Astrocyte of the cerebellum (primary cell): ENCODE results near the gene CGAS.
"Not testable (repeated sequence)": the region's sequence is repeated elsewhere in the genome, so short reads cannot be mapped to it uniquely, and the experiment has no call there.

Source experiments
- DNase-seq: peaks from one replicate; pipeline ENCODE4 v3.0.0-alpha.2; 2011; ENCODE audit warnings: low read depth
- H3K4me3 ChIP-seq: 2 replicates; pipeline ENCODE4 v1.5.1; 2011; ENCODE audit warnings: mild to moderate bottlenecking, low read depth, low read length, moderate library complexity
- in situ Hi-C: cut with HindIII; loops from 2 replicates; pipeline ENCODE4 v1.10.0; 2017; ENCODE audit warnings: low sequenced_read_pairs
- TF ChIP-seq, protein P1 (sequence below): IDR thresholded peaks from 2 replicates; pipeline ENCODE4 v1.5.1; 2012; ENCODE audit warnings: low read length, low read depth, moderate library complexity, mild to moderate bottlenecking; ENCODE audit errors: missing control alignments

The CGAS gene

GRCh38 chr6:73476723-73477122, 24.6 kb upstream of the CGAS start:
- no peak overlapping the region for H3K4me3 ChIP-seq
- in situ Hi-C loops: no loop called here
- TF ChIP-seq, protein P1, sequence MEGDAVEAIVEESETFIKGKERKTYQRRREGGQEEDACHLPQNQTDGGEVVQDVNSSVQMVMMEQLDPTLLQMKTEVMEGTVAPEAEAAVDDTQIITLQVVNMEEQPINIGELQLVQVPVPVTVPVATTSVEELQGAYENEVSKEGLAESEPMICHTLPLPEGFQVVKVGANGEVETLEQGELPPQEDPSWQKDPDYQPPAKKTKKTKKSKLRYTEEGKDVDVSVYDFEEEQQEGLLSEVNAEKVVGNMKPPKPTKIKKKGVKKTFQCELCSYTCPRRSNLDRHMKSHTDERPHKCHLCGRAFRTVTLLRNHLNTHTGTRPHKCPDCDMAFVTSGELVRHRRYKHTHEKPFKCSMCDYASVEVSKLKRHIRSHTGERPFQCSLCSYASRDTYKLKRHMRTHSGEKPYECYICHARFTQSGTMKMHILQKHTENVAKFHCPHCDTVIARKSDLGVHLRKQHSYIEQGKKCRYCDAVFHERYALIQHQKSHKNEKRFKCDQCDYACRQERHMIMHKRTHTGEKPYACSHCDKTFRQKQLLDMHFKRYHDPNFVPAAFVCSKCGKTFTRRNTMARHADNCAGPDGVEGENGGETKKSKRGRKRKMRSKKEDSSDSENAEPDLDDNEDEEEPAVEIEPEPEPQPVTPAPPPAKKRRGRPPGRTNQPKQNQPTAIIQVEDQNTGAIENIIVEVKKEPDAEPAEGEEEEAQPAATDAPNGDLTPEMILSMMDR: no peak
- no peak for DNase-seq

DNA sequence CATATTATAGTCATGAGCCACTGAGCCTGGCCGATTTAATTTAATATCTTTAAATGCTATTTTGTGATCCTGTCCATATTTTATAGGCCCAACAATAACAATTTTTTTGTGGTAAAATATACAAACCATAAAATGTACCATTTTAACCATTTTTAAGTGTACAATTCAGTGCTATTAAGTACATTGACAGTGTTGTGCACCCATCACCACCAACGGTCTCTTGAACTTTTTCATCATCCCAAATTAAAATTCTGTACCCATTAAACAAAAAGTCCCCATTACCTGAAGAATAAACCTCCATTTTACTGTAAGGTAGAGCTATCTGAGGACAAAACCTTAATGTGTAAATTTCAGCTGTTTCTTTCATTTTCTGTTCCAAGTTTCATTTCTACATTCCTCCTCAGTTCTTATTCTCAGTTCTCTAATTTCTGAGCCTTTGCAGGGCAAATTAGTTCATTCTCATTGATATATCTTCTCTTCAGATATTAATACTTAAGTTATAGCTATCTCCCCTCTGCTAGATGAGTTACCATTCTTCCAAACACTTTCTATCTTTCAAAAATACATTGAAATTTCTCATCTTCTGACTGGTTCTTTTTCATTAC, 19.7 kb upstream of the CGAS start:
- H3K4me3 ChIP-seq: no peak overlapping the region
- in situ Hi-C loops: no loop called here

DNA sequence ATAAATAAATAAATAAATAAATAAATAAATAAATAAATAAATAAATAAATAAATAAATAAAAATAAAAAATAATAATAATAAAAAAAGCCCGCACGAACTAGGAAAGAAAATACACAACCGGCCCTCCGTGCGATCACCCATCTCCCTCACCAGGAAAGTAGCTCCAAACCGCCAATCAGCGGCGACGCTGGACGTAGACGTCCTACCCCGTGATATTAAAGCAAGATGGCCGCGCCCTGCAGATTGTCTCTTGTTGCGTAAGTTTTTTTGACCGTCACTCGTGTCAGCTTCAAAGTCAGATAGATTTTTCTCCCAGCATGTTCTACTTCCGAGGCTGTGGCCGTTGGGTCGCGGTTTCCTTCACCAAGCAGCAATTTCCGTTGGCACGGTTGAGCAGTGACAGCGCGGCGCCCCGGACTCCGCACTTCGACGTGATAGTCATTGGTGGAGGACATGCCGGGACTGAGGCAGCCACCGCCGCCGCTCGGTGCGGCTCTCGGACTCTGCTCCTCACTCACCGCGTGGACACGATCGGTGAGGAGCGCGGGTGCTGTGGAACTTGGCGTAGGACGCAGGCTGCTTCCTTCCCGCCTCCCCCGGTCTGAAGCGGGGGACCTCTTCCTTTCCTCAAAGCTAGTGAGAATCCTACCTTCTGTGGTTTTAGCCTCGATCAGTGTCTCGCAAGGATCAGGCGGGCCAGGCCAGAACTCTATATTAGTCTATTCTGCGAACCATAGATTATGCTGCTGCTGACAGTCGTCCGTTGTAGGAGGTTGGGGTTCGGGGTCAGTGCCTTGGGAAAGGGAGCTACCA, 9.6 kb upstream of the CGAS start, which contains the start of gene MTO1:
MTO1 (plus strand) TSS at position 201 of the 814 bp plus-strand sequence; CDS start at position 319, 118 bp downstream.
- DNase-seq: peak; percentile 70
- in situ Hi-C loops: no loop called here
- TF ChIP-seq, protein P1: no peak
- peak within 1 kb of the TSS; percentile 91 for H3K4me3 ChIP-seq

More for the DNA sequence above, 19.7 kb upstream of the CGAS start:
- DNase-seq: no peak
- TF ChIP-seq, protein P1: no peak

GRCh38 chr6:73460056-73460455, 8.0 kb upstream of the CGAS start:
- DNase-seq: no peak
- TF ChIP-seq, protein P1: no peak
- no peak overlapping the region for H3K4me3 ChIP-seq
- in situ Hi-C loops: no loop called here

DNA sequence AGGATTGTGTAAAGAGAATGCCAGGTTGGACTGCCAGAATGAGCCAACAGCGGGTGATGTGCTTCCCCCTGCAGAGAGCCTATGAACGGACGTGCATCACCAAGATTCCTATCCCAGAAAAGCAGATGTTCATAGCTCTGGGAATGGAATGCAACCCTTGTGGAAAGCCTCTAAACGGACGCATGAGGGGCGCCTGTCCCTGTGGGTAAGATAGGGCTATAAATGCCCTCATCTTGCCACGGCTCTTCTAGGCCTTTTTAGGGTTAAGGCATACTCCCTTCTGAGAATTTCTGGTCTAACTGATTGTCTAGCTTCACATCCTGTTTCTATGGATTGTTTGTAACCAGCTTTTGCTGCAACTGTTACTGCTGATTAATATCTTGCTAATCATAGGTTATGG, 7.4 kb upstream of the CGAS start:
- H3K4me3 ChIP-seq, in situ Hi-C loops, DNase-seq: not testable (repeated sequence)

DNA sequence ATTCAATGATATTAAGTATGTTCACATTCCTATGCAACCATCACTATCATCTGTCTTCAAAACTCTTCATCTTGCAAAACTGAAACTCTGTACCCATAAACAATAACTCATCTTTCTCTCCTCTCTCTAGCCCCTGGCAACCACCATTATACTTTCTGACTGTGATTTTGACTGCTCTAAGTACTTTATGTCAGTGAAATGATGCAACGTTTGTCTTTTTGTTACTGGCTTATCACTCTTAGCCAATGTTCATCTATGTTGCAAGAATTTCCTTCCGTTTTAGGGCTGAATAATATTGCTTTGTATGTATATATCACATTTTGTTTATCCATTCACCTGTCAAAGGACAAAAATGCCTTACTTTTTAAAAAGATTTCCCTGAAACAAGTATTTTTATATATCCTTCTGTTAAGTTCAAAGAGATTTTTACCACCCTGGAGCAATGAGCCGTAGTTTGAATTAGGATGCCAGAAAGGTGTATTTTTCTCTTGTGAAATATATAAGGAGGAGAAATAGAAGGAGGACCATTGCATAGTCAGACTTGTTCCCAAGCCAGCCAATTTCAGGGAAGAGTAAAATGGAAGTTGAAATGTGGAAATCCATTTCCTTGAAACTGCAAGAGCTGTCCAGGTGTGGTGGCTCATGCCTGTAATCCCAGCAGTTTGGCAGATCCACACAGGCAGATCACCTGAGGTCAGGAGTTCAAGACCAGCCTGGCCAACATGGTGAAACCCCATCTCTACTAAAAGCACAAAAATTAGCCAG, 4.0 kb upstream of the CGAS start:
- no peak for DNase-seq
- no peak overlapping the region for H3K4me3 ChIP-seq
- in situ Hi-C loops: no loop called here
- TF ChIP-seq, protein P1: no peak
